ENCODE measurements around the gene ARID3A. TPM values are rescaled to one million over a fixed set of nuclear protein-coding genes. Genes with fewer than 3 reads are reported as not detected.

ARID3A gene
- total RNA-seq, 1 experiment from 2014 or later = 28.9 TPM

DNA sequence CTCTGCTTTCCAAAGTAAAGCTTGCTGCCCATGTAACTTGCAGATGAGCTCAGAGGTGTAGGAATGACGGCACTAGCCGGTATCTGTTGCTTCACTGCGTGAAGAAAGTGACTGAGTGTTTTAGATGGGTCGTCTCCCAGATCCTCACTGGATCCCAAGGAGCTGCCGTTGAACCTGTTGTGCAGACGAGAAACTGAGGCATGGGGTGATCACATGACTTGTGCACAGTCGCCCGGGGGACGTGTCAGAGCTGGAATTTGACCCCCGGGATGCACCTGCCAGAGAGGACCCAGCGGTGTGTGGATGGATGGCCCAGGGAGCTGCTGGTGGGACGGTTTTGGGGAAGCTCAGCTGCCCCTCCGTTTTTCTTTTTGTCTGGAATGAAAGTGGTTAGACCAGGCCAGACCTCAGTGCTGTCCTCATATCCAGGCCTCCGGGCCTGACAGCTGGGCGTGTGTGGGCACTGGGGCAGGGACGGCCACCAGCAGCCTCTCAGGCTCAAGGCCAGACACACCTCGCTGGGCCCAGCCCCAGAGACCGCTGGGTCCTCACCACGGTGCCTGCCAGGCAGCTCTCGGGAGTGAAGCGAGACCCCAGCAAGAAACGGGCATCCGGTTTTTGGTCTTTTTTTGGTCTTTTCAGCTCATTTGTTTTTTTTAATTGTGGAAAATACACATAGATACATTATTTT, 12.5 kb downstream of the ARID3A start:
- H3K4me3 ChIP-seq (ENCODE audit: low read depth in 2 of 2, low read length in 2 of 2) = no peak overlapping the region
- intact Hi-C loops (cut with micrococcal nuclease; ENCODE audit: unreplicated experiment) = no loop called here
- H3K27me3 ChIP-seq (ENCODE audit: control insufficient read depth, insufficient read depth, low read length) = no peaks in the 10 kb centered on the region
- BruUV-seq (replicated peaks) = no TSS peak
- POLR2A ChIA-PET = interaction anchor here (0.6 kb wide), 2 partner anchors 73 to 834 kb away, joined by 4 to 10 read pairs; no protein-coding TSS in a partner anchor
- ATAC-seq (no peak), DNase-seq (ENCODE audit: low read depth, low spot score) (no peak)
- peaks cover 19% of the 10 kb centered on the region for H3K4me1 ChIP-seq (ENCODE audit: control insufficient read depth, insufficient read depth, low read length)
- H3K9me3 ChIP-seq (ENCODE audit: control insufficient read depth, insufficient read depth, low read depth, low read length) = no peaks in the 10 kb centered on the region
- in situ Hi-C loops (cut with HindIII; ENCODE audit: low pct_unique_long_range_greater_than_20kb, low sequenced_read_pairs) = no loop called here
- no peak for TF ChIP-seq TCF7L2 (IDR thresholded peaks at IDR 0.05; ENCODE audit: low read depth, low read length)
- TF ChIP-seq SIN3A (IDR thresholded peaks at IDR 0.05; ENCODE audit: borderline replicate concordance, insufficient read depth, low read depth, low read length) = no peak
- TF ChIP-seq, protein P1, sequence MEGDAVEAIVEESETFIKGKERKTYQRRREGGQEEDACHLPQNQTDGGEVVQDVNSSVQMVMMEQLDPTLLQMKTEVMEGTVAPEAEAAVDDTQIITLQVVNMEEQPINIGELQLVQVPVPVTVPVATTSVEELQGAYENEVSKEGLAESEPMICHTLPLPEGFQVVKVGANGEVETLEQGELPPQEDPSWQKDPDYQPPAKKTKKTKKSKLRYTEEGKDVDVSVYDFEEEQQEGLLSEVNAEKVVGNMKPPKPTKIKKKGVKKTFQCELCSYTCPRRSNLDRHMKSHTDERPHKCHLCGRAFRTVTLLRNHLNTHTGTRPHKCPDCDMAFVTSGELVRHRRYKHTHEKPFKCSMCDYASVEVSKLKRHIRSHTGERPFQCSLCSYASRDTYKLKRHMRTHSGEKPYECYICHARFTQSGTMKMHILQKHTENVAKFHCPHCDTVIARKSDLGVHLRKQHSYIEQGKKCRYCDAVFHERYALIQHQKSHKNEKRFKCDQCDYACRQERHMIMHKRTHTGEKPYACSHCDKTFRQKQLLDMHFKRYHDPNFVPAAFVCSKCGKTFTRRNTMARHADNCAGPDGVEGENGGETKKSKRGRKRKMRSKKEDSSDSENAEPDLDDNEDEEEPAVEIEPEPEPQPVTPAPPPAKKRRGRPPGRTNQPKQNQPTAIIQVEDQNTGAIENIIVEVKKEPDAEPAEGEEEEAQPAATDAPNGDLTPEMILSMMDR (IDR thresholded peaks at IDR 0.05) = no peak
- no peak for TF ChIP-seq REST (IDR thresholded peaks at IDR 0.05; ENCODE audit: insufficient read depth in 1 of 2, low read depth in 2 of 2, low read length in 1 of 2)
- no peak for TF ChIP-seq POLR2AphosphoS5 (IDR thresholded peaks at IDR 0.05; ENCODE audit: low read depth, low read length)
- no peaks in the 10 kb centered on the region for H3K36me3 ChIP-seq (ENCODE audit: control insufficient read depth, insufficient read depth, low read length)
- CTCF ChIA-PET = interaction anchor here (0.7 kb wide), 1 partner anchor 328 kb away, joined by 4 read pairs; no protein-coding TSS in a partner anchor
- no peak overlapping the region for H3K27ac ChIP-seq (ENCODE audit: low read length)

GRCh38 chr19:939439-939838, 13.6 kb downstream of the ARID3A start:
- TF ChIP-seq SIN3A (IDR thresholded peaks at IDR 0.05; ENCODE audit: borderline replicate concordance, insufficient read depth, low read depth, low read length) (no peak), REST (IDR thresholded peaks at IDR 0.05; ENCODE audit: insufficient read depth in 1 of 2, low read depth in 2 of 2, low read length in 1 of 2) (no peak), TCF7L2 (IDR thresholded peaks at IDR 0.05; ENCODE audit: low read depth, low read length) (no peak), POLR2AphosphoS5 (IDR thresholded peaks at IDR 0.05; ENCODE audit: low read depth, low read length) (no peak)
- TF ChIP-seq, protein P1 (IDR thresholded peaks at IDR 0.05) = no peak
- Histone ChIP-seq H3K4me3 (ENCODE audit: low read depth in 2 of 2, low read length in 2 of 2) (no peak overlapping the region), H3K9me3 (ENCODE audit: control insufficient read depth, insufficient read depth, low read depth, low read length) (no peaks in the 10 kb centered on the region), H3K4me1 (ENCODE audit: control insufficient read depth, insufficient read depth, low read length) (peaks cover 12% of the 10 kb centered on the region), H3K36me3 (ENCODE audit: control insufficient read depth, insufficient read depth, low read length) (no peaks in the 10 kb centered on the region), H3K27ac (ENCODE audit: low read length) (no peak overlapping the region), H3K27me3 (ENCODE audit: control insufficient read depth, insufficient read depth, low read length) (no peaks in the 10 kb centered on the region)
- ATAC-seq (no peak), DNase-seq (ENCODE audit: low read depth, low spot score) (no peak)
- intact Hi-C loops (cut with micrococcal nuclease; ENCODE audit: unreplicated experiment) = no loop called here
- ChIA-PET CTCF (no interaction called here), POLR2A (no interaction called here)
- BruUV-seq (replicated peaks) = no TSS peak
- in situ Hi-C loops (cut with HindIII; ENCODE audit: low pct_unique_long_range_greater_than_20kb, low sequenced_read_pairs) = no loop called here

All from Panc1 (cell line).